Dermis blood vessel endothelial cell (primary cell): ENCODE measurements around the gene DHRS2. TPM values are rescaled to one million over a fixed set of nuclear protein-coding genes. Genes with fewer than 3 reads are reported as not detected.

Experiments
- DNase-seq: peaks from one replicate; pipeline ENCODE4 v3.0.0; 2010
- total RNA-seq: library from RNA; depleted of rRNA; stranded (reverse); fragments of >200 nt; gene quantifications from 2 replicates; pipeline ENCODE4 v1.2.3, GENCODE V29; 2014

Gene DHRS2
- total RNA-seq, 1 donor from 2014 or later, result 0.51 TPM

DNA sequence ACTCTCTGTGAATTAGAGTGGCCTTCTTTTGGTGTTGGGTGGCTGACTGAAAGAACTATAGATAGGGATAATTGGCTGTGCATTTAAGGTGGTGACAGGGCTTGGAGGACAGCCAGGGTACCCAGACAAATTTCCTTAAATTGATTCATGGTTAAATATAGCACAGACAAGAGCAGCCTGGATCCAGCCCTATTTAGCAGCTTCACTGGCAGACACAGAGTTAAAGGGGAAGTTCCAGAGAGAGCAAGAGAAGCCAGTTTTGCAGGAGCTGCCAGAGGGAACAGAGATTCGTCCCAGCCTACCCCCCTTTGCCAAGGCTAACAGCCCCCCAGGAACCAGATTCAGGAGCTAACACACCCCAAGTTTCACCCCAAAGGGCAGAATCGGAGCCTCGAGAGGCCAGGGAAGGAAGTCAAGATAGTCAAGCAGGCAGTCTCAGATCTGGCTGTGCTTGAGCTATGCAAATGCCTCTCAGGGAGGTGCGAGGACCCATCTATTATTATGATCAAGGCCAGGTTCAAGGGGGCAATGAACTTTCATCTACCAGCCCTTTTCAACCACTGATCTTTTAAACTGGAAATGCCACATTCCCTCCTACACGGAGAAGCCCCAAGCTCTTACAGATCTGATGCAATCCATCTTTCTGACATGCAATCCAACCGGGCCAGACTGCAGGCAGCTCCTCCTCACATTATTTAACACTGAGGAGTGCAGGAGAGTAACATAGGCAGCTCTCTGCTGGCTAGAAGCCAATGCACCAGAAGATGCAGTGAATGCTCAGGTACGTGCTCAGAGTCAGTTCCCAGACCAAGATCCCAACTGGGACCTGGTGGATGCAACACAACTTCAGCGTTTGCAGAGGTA, 58.2 kb downstream of the DHRS2 start:
- DNase-seq, result no peak

Other genes starting within 250 kb of the DHRS2 start
- not detected in 2 replicates for gene MYH6, start 228.1 kb upstream of the DHRS2 start, total RNA-seq
- not detected in 2 replicates for gene MYH7, start 200.7 kb upstream of the DHRS2 start, total RNA-seq
- gene NGDN, start 166.7 kb upstream of the DHRS2 start, total RNA-seq, result 42.5 and 61.8 TPM in 2 replicates
- 0.17 and 0.23 TPM in 2 replicates for gene ZFHX2, start 84.6 kb upstream of the DHRS2 start, total RNA-seq
- 6.0 and 10.6 TPM in 2 replicates for gene THTPA, start 80.1 kb upstream of the DHRS2 start, total RNA-seq
- gene AP1G2, start 68.6 kb upstream of the DHRS2 start, total RNA-seq, result 28.8 and 29.6 TPM in 2 replicates
- not detected in 2 replicates for gene JPH4, start 57.6 kb upstream of the DHRS2 start, total RNA-seq